GM12872 (cell line): ENCODE results near the gene KCNE5.

Experiments used
- TF ChIP-seq, protein P1 (sequence below): IDR thresholded peaks from 3 replicates; pipeline ENCODE4 v1.5.1; 2011; ENCODE audit warnings: low read depth, mild to moderate bottlenecking, low read length, moderate library complexity; ENCODE audit not compliant: insufficient read depth

The KCNE5 gene

GRCh38 chrX:109590176-109590575, 34.8 kb downstream of the KCNE5 start:
- TF ChIP-seq, protein P1, sequence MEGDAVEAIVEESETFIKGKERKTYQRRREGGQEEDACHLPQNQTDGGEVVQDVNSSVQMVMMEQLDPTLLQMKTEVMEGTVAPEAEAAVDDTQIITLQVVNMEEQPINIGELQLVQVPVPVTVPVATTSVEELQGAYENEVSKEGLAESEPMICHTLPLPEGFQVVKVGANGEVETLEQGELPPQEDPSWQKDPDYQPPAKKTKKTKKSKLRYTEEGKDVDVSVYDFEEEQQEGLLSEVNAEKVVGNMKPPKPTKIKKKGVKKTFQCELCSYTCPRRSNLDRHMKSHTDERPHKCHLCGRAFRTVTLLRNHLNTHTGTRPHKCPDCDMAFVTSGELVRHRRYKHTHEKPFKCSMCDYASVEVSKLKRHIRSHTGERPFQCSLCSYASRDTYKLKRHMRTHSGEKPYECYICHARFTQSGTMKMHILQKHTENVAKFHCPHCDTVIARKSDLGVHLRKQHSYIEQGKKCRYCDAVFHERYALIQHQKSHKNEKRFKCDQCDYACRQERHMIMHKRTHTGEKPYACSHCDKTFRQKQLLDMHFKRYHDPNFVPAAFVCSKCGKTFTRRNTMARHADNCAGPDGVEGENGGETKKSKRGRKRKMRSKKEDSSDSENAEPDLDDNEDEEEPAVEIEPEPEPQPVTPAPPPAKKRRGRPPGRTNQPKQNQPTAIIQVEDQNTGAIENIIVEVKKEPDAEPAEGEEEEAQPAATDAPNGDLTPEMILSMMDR = no peak

DNA sequence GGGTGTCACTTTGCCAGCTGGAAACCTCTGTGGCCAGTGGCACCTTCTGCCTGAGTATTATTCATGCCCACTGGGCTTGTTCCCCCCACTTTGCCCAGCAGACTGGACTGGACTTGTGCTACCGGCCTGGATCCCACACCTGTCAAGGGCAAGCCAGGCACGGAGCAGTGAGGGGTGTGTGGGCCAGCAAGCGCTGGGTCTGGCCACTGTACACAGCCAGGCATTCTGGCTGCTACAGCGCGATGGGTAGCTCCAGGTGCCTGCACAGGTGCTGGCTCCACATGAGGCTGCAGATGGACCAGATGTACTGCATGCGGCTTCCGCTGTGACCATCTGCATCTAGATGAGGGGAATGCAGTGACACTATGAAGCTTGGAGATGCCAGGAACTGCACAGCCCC, 39.5 kb downstream of the KCNE5 start:
- TF ChIP-seq, protein P1 = no peak

DNA sequence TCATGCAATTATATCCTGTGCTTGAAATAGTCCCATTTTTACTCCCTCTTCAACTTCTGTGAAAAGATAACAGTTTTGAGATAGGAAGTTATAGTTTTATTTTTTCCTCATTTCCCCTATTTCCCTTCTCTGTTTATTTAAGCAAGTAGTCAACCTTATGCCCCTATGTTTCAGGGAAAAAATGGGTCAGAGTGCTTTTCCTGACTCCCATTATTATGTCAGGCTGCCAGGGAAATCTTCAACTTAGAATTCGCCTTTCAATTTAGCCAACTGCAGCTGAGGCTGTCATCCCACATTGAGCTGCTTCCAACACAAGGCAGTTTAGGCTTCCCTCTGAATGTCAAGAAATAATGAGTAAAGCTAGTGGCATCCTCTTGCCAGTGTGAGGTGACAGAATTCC, 46.1 kb downstream of the KCNE5 start:
- TF ChIP-seq, protein P1 = no peak

GRCh38 chrX:109577055-109577454, 47.9 kb downstream of the KCNE5 start:
- TF ChIP-seq, protein P1 = no peak
